ENCODE data around the gene COMT. TPM values are rescaled to one million over a fixed set of nuclear protein-coding genes. Genes with fewer than 3 reads are reported as not detected.

Gene COMT
- total RNA-seq, 1 experiment from 2014 or later, result 109 TPM

DNA sequence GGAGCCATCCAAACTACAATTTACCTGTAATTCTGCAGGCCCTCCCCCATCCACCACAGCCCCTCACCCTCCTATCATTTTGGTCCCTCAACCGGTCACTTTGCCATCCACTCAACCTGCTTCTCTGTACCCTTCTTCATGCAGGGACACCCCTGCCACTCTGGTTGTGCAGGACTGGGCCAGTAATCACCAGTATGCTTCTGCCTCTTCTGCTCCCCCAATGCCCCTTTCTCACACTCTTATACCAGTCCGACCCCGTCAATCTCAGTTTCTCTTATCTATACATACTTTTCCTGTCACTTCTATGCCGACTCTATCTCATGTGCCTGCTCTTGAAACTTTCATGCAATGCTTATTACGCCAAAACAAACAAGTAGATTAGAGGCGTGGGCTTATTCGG, 5.1 kb upstream of the COMT start:
- no peak for ATAC-seq
- no peaks in the 10 kb centered on the region for H3K9me2 ChIP-seq (ENCODE audit: insufficient read depth)
- no peak overlapping the region for H2AFZ ChIP-seq (ENCODE audit: low read depth, low read length, poor library complexity, severe bottlenecking)
- TF ChIP-seq ELF1 (IDR thresholded peaks at IDR 0.05; ENCODE audit: borderline replicate concordance, low read depth), result no peak
- TF ChIP-seq, protein P1, sequence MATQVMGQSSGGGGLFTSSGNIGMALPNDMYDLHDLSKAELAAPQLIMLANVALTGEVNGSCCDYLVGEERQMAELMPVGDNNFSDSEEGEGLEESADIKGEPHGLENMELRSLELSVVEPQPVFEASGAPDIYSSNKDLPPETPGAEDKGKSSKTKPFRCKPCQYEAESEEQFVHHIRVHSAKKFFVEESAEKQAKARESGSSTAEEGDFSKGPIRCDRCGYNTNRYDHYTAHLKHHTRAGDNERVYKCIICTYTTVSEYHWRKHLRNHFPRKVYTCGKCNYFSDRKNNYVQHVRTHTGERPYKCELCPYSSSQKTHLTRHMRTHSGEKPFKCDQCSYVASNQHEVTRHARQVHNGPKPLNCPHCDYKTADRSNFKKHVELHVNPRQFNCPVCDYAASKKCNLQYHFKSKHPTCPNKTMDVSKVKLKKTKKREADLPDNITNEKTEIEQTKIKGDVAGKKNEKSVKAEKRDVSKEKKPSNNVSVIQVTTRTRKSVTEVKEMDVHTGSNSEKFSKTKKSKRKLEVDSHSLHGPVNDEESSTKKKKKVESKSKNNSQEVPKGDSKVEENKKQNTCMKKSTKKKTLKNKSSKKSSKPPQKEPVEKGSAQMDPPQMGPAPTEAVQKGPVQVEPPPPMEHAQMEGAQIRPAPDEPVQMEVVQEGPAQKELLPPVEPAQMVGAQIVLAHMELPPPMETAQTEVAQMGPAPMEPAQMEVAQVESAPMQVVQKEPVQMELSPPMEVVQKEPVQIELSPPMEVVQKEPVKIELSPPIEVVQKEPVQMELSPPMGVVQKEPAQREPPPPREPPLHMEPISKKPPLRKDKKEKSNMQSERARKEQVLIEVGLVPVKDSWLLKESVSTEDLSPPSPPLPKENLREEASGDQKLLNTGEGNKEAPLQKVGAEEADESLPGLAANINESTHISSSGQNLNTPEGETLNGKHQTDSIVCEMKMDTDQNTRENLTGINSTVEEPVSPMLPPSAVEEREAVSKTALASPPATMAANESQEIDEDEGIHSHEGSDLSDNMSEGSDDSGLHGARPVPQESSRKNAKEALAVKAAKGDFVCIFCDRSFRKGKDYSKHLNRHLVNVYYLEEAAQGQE (IDR thresholded peaks at IDR 0.05; ENCODE audit: low read depth), result no peak
- no peak for TF ChIP-seq POLR2AphosphoS5 (IDR thresholded peaks at IDR 0.05; ENCODE audit: low read depth, low read length)
- TF ChIP-seq, protein P2, sequence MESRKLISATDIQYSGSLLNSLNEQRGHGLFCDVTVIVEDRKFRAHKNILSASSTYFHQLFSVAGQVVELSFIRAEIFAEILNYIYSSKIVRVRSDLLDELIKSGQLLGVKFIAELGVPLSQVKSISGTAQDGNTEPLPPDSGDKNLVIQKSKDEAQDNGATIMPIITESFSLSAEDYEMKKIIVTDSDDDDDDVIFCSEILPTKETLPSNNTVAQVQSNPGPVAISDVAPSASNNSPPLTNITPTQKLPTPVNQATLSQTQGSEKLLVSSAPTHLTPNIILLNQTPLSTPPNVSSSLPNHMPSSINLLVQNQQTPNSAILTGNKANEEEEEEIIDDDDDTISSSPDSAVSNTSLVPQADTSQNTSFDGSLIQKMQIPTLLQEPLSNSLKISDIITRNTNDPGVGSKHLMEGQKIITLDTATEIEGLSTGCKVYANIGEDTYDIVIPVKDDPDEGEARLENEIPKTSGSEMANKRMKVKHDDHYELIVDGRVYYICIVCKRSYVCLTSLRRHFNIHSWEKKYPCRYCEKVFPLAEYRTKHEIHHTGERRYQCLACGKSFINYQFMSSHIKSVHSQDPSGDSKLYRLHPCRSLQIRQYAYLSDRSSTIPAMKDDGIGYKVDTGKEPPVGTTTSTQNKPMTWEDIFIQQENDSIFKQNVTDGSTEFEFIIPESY (IDR thresholded peaks at IDR 0.05; ENCODE audit: extremely low read depth, insufficient replicate concordance, low read length), result no peak
- no peak for TF ChIP-seq ZNF274 (IDR thresholded peaks at IDR 0.05; ENCODE audit: low read depth, low read length)
- TF ChIP-seq, protein P3, sequence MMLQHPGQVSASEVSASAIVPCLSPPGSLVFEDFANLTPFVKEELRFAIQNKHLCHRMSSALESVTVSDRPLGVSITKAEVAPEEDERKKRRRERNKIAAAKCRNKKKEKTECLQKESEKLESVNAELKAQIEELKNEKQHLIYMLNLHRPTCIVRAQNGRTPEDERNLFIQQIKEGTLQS (IDR thresholded peaks at IDR 0.05), result no peak
- TF ChIP-seq CEBPB (IDR thresholded peaks at IDR 0.05; ENCODE audit: low read depth), result no peak
- TF ChIP-seq SRF (IDR thresholded peaks at IDR 0.05; ENCODE audit: low read depth), result no peak
- no peak for TF ChIP-seq EGR1 (IDR thresholded peaks at IDR 0.05; ENCODE audit: low read depth)
- no peak for TF ChIP-seq POLR2A (IDR thresholded peaks at IDR 0.05; ENCODE audit: borderline replicate concordance, extremely low read depth, insufficient read depth, insufficient read length)
- TF ChIP-seq RAD21 (IDR thresholded peaks at IDR 0.05; ENCODE audit: low read depth), result no peak
- TF ChIP-seq SIN3A (IDR thresholded peaks at IDR 0.05; ENCODE audit: low read depth), result no peak
- H3K4me2 ChIP-seq (ENCODE audit: low read length), result no peak overlapping the region
- H3K4me3 ChIP-seq (replicated peaks in 1 of 2; ENCODE audit: low read depth in 1 of 2, low read length in 2 of 2), result no peak overlapping the region
- no peak overlapping the region for H3K27ac ChIP-seq (ENCODE audit: low read depth, low read length)
- intact Hi-C loops (cut with micrococcal nuclease), result no loop called here
- H4K20me1 ChIP-seq (ENCODE audit: insufficient read depth), result no peaks in the 10 kb centered on the region
- H3K27me3 ChIP-seq (ENCODE audit: insufficient read depth, low read length), result no peaks in the 10 kb centered on the region
- ChIA-PET RAD21 (ENCODE audit: low non-redundant PET in 1 of 2, low total read pairs in 2 of 2, uncharacterized antibody in 2 of 2, unreplicated experiment in 2 of 2) (no interaction called here), CTCF (no interaction called here), POLR2A (no interaction called here)
- BruUV-seq (replicated peaks), result no TSS peak
- H3K36me3 ChIP-seq (ENCODE audit: control insufficient read depth in 1 of 2, insufficient read depth in 2 of 2, low read length in 2 of 2), result peaks cover 0 to 6% of the 10 kb centered on the region in 2 experiments; a peak in 1 of 4 replicates
- no peaks in the 10 kb centered on the region for H3K9me3 ChIP-seq (ENCODE audit: control insufficient read depth in 1 of 2, insufficient read depth in 1 of 2, low read depth in 1 of 2, low read length in 2 of 2)
- no peak for DNase-seq (ENCODE audit: low read depth, low spot score)
- H3K4me1 ChIP-seq (ENCODE audit: control insufficient read depth in 1 of 2, insufficient read depth in 2 of 2, low read length in 2 of 2), result peaks cover 6 to 8% of the 10 kb centered on the region in 2 experiments; a peak in 3 of 4 replicates
- H3K79me2 ChIP-seq (ENCODE audit: insufficient read depth, low read length), result peaks cover 14% of the 10 kb centered on the region
- H3K9ac ChIP-seq (ENCODE audit: low read length), result no peak overlapping the region
